Measurements from ENCODE around the gene CD101.

Gene CD101

DNA sequence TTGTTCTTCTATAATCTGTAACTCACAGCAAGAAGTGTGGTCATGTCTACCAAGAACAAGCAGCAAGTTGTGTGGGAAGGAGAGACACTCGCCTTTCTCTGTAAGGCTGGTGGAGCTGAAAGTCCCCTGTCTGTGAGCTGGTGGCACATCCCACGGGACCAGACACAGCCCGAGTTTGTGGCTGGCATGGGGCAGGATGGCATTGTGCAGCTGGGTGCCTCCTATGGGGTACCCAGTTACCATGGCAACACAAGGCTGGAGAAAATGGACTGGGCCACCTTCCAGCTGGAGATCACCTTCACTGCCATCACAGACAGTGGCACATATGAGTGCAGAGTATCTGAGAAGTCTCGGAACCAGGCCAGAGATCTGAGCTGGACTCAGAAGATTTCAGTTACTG is 15.5 kb downstream of the CD101 start:
- no peak for DNase-seq

DNA sequence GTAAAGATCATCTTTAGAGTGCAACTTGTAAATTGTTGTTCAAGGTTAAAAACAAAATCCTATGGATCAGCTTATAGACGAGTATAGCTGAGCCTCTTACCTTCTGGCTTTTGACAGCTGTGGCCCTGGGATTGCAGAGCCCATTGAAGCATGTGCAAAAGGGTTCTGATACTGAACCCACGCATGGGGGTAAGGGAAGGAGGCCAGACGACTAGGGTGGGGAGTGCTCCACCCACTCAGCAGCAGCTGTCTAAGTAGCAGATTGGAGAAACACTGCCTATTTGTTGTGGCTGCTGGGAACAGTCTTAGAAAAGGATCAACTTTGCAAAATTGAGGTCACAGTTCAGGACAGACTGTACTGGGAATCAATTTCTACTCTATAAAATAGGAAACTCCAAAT is 16.1 kb downstream of the CD101 start:
- no peak for DNase-seq

DNA sequence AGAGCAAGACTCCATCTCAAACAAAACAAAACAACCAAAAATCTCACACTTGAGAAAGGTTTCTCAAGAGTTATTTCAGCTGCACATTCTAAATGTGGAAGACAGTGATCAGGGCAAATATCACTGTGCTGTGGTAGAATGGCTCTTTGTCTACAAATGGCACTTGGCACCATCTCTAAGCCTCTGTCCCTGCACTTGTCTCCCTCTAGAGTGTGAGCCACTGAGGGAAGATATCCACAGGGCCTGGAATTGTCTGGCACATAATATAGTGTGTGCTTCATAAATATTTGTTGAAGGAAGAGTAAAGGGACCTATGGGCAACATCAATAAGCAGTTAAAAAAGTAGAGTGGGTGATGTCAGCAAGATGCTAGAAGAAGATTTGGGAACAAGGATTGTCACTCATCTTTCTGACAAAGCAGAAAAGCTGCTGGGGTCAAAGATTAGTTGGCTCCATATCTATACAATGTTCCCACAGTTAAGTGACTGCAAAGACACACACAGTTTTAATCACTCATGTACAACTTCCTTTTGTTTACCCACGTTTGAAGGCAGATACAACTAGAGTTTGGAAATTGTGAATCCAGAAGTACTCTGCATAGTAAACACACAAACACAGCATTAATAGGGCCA is 19.1 kb downstream of the CD101 start:
- DNase-seq = no peak

- no peak for DNase-seq
Measured at GRCh38 chr1:117022114-117022513, 20.6 kb downstream of the CD101 start.

- DNase-seq = no peak
Measured at GRCh38 chr1:117025568-117025967, 24.0 kb downstream of the CD101 start.

- no peak for DNase-seq
Measured at GRCh38 chr1:117026361-117026760, 24.8 kb downstream of the CD101 start.

DNA sequence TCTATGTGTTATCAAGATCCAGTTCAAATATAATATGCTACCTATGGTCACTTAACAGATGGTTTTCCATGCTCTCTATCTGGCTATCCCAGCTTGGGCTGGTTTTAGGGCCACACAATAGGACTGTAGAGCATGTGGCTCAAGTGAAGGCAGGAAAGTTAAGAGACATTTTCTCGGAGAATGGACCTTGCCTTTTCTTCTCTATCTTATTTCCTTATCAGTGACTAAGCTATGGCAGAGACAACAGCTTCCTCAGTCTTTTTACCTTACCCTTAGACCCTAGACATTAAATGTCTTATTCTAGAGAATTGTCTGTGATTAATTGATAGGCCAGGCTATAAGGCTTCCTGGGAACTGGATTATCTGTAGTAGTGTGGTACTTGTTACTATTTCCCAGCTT is 28.1 kb downstream of the CD101 start:
- DNase-seq = no peak

DNA sequence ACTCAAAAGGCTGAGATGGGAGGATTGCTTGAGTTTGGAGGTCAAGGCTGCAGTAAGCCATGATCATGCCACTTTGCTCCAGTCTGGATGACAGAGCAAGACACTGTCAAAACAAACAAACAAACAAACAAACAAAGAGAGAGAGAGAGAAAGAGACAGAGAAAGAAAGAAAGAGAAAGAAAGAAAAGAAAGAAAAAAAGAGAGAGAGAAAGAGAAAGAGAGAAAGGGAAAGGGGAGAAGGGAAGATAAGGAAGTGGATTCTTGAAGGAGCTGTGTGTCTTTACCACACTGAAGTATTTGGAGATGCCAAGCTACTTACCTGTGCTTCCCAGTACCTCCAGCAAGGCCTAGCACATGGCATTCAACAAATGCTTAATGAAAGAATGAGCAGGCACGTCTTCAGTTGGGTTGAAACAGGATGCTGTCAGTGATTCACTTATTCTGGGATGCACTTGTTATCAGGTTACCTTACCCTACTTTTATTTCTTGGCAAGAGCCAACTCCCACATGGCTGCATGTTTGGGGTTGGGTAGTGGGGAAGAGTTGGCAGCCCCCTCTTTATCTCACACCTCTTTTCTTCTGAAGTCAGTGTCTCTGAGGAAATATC is 28.8 kb downstream of the CD101 start:
- DNase-seq = no peak

DNA sequence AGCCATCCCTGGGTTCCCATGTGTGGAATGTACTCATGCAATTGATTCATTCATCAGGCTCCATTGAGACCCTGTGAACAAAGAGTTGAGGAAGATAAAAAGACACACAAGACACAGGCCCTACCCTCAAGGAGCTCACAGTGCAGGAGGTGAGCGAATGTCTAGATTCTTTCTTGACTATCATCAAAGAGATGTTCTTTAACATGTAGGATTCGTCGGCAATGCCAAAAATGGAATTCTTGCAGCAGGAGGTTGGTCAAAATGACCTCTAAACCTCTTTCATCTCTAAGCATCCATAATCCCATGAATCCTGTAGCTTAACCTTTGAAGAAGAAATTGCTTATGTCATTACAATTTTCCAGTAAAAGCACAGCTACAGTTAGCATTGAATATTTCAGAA is 30.7 kb downstream of the CD101 start:
- DNase-seq = no peak

GRCh38 chr1:117032681-117033539 is 31.4 kb downstream of the CD101 start:
- DNase-seq = no peak

GRCh38 chr1:117033772-117034171 is 32.2 kb downstream of the CD101 start:
- DNase-seq = no peak

DNA sequence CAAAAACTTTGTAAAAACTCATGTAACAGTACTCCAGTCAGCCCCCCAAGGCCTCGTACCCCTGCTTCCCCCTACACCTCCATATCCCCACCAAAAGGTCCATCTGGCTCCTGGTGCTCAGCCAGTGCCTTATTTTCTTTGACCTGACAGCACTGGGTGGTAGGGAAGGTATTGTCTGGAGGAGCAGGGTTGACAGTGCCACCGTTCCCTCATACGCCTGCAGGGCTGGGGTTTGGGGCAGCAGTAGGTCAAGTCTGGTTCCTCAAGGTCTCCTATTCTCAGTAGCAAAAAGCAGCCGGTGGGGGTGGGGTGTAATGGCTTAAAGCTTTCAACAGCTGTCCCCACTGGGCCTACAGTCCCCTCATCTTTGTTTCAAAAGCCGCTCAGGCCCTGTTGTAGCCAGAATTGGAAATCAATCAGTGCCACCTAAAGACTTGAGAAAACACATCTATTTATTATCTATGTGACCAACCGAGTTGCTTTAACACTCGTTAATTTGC is 33.3 kb downstream of the CD101 start:
- no peak for DNase-seq

- DNase-seq = no peak
Measured at GRCh38 chr1:117036018-117036461, 34.5 kb downstream of the CD101 start.

DNA sequence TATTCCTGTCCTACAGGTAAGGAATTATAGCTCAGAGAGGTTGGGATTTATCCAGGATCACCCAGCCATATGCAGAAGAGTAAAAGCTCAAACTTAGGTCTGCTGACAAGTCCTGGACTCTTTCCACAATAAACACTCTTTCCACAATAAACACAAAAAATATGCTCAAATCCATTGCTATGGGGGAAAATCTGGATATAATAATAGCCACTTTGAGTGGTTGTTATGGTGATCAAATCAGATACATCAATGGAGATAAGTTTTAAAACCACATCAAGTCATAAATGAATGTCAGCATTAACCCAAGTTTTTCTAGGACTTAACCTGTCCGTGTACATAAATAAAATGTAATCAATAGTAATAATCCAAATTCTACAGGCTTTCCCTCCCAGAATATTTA is 36.2 kb downstream of the CD101 start:
- no peak for DNase-seq

GRCh38 chr1:117038236-117038635 is 36.7 kb downstream of the CD101 start:
- DNase-seq = no peak

- no peak for DNase-seq
Measured at GRCh38 chr1:117044217-117044616, 42.7 kb downstream of the CD101 start.

- DNase-seq = no peak
Measured at GRCh38 chr1:117045644-117046043, 44.1 kb downstream of the CD101 start.

GRCh38 chr1:117046781-117047180 is 45.2 kb downstream of the CD101 start:
- no peak for DNase-seq

DNA sequence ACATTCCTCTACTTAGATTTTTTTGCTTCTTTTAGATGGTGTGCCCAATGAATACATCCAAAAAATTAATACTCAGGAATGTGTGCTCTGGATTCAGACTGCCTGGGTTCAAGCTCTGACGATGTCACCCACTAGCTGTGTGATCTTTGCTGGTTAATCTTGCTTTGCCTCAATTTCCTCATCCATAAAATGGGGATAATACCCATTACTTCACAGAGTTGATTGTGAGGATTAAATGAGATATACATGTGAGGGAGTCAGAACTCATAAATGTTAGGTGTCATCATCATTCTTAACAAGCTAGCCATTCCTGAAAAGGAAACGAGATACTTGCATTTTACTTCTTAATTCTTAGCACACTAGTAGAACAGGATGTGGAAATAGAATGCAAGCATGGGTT is 45.7 kb downstream of the CD101 start:
- no peak for DNase-seq

DNA sequence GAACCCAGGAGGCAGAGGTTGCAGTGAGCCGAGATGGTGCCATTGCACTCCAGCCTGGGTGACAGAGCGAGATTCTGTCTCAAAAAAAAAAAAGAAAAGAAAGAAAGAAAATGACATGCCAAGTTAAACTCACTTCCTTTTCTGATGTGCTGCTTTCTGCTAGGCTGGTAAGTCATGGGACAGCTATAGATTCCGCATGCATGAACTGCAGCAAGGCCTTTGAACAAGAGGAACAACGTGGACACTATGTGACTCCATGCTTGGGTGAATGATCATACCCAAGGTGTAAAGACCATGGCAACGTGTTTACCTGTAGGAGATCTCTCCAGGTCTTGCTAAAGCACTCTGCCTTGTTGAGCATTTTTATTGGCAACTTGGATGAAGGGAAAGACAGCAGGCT is 48.3 kb downstream of the CD101 start:
- no peak for DNase-seq

- DNase-seq = peak; percentile 19
Measured at GRCh38 chr1:117051224-117052064, 49.9 kb downstream of the CD101 start.

- DNase-seq = no peak
Measured at GRCh38 chr1:117054068-117054467, 52.5 kb downstream of the CD101 start.

- no peak for DNase-seq
Measured at GRCh38 chr1:117058810-117059209, 57.2 kb downstream of the CD101 start.

Measured in GF-D8 (cell line).